Right lobe of liver (tissue), 4 donors: ENCODE measurements around the gene CDC25A.

Source experiments
- CTCF ChIP-seq, 4 donors: fragments of 200-600 bp in 3 of 4; fragments of 450-650 bp in 1 of 4; IDR thresholded peaks; one replicate each; pipeline versions ENCODE4 v1.5.1 to v1.8.0; 2016 to 2022; ENCODE audit warnings: antibody characterized with exemption in 4 of 4, mild to moderate bottlenecking in 2 of 4
- POLR2A ChIP-seq: fragments of 450-650 bp; IDR thresholded peaks from one replicate; pipeline ENCODE4 v1.6.1; 2017; ENCODE audit warnings: antibody characterized with exemption, mild to moderate bottlenecking
- donor health status: DM: no; HTN: no; CAD: no.
- donor health status: DM: no; HTN: no; CAD: no.
- donor health status: DM: no; HTN: yes; CAD: no.

- TF ChIP-seq CTCF (IDR thresholded peaks at IDR 0.05): no peak
- no peak for TF ChIP-seq POLR2A
Measured at GRCh38 chr3:48232232-48232631, 44.0 kb upstream of the CDC25A start.
